MM.1S (cell line): ENCODE measurements around the gene KRTAP10-2.
"Not testable (repeated sequence)": the region's sequence is repeated elsewhere in the genome, so short reads cannot be mapped to it uniquely, and the experiment has no call there.

Experiments
- DNase-seq: peaks from one replicate; pipeline ENCODE4 v3.0.0-alpha.2; 2015
- H2AFZ ChIP-seq: fragments of 300-600 bp; sonication (generic); 2 replicates; pipeline ENCODE4 v1.6.0; 2016; ENCODE audit warnings: antibody characterized with exemption, low read length
- H3F3A ChIP-seq: fragments of 300-600 bp; sonication (generic); 2 replicates; pipeline ENCODE4 v1.6.1; 2016; ENCODE audit warnings: mild to moderate bottlenecking, antibody characterized with exemption, low read length, moderate library complexity, mixed read lengths; ENCODE audit not compliant: insufficient read depth
- H3K27ac ChIP-seq: fragments of 300-600 bp; sonication (generic); 2 replicates; pipeline ENCODE4 v1.5.1; 2016; ENCODE audit warnings: mild to moderate bottlenecking, low read length
- H3K27me3 ChIP-seq: fragments of 300-600 bp; sonication (generic); replicated peaks from 2 replicates; pipeline ENCODE4 v1.6.0; 2016; ENCODE audit warnings: low read length; ENCODE audit not compliant: insufficient read depth
- H3K36me3 ChIP-seq: fragments of 300-600 bp; sonication (generic); replicated peaks from 2 replicates; pipeline ENCODE4 v1.6.1; 2016; ENCODE audit warnings: mild to moderate bottlenecking, low read length, mixed read lengths; ENCODE audit not compliant: insufficient read depth
- H3K4me1 ChIP-seq: fragments of 300-600 bp; sonication (generic); 2 replicates; pipeline ENCODE4 v1.6.1; 2016; ENCODE audit warnings: low read length, mixed read lengths
- H3K4me2 ChIP-seq: fragments of 300-600 bp; sonication (generic); 2 replicates; pipeline ENCODE4 v1.6.0; 2016; ENCODE audit warnings: low read depth, low read length
- H3K4me3 ChIP-seq: fragments of 300-600 bp; sonication (generic); 2 replicates; pipeline ENCODE4 v1.5.1; 2016; ENCODE audit warnings: low read length, mixed read lengths
- H3K79me2 ChIP-seq: fragments of 300-600 bp; sonication (generic); 2 replicates; pipeline ENCODE4 v1.6.1; 2016; ENCODE audit warnings: mixed run types, low read length, mixed read lengths
- H3K9ac ChIP-seq: fragments of 300-600 bp; sonication (generic); 2 replicates; pipeline ENCODE4 v1.6.1; 2016; ENCODE audit warnings: low read length, mixed read lengths
- H3K9me2 ChIP-seq: fragments of 300-600 bp; sonication (generic); replicated peaks from 2 replicates; pipeline ENCODE4 v1.6.1; 2016; ENCODE audit warnings: mild to moderate bottlenecking, low read length, mixed read lengths; ENCODE audit not compliant: insufficient read depth
- H3K9me3 ChIP-seq: fragments of 300-600 bp; sonication (generic); replicated peaks from 2 replicates; pipeline ENCODE4 v1.6.1; 2016; ENCODE audit warnings: mild to moderate bottlenecking, low read length, mixed read lengths; ENCODE audit not compliant: insufficient read depth
- H4K20me1 ChIP-seq: fragments of 300-600 bp; sonication (generic); 2 replicates; pipeline ENCODE4 v1.6.1; 2016; ENCODE audit warnings: mild to moderate bottlenecking, low read length, moderate library complexity, mixed read lengths; ENCODE audit not compliant: insufficient read depth
- CTCF ChIP-seq: fragments of 300-600 bp; sonication (generic); IDR thresholded peaks from 2 replicates; pipeline ENCODE4 v1.5.1; 2016; ENCODE audit warnings: antibody characterized with exemption, low read length, mixed read lengths
- EZH2 ChIP-seq: fragments of 300-600 bp; sonication (generic); optimal IDR thresholded peaks from 2 replicates; pipeline ENCODE3; 2017; ENCODE audit warnings: low read depth, mild to moderate bottlenecking, antibody characterized with exemption, low read length, mixed read lengths
- EZH2phosphoT487 ChIP-seq: fragments of 300-600 bp; sonication (generic); IDR thresholded peaks from 2 replicates; pipeline ENCODE4 v1.6.1; 2018; ENCODE audit warnings: antibody characterized with exemption, low read length

The KRTAP10-2 gene

GRCh38 chr21:44551340-44551961, at the start of gene KRTAP10-2:
KRTAP10-2 (minus strand) TSS chr21:44551505; CDS start chr21:44551458, 47 bp downstream.
- no peak for DNase-seq
- H3K36me3 ChIP-seq = no peaks in the 10 kb centered on the region
- H3K27me3 ChIP-seq = peaks cover 98% of the 10 kb centered on the region
- H3K79me2 ChIP-seq = no peaks in the 10 kb centered on the region
- TF ChIP-seq EZH2 (no peak), CTCF (no peak), EZH2phosphoT487 (no peak)
- H3K4me1 ChIP-seq = no peaks in the 10 kb centered on the region
- H3K9me3 ChIP-seq = no peaks in the 10 kb centered on the region
- no peaks in the 10 kb centered on the region for H3F3A ChIP-seq
- H3K4me2 ChIP-seq = no peak within 1 kb of the TSS
- H3K9me2 ChIP-seq = no peaks in the 10 kb centered on the region
- no peak within 1 kb of the TSS for H3K27ac ChIP-seq
- no peaks in the 10 kb centered on the region for H4K20me1 ChIP-seq
- H2AFZ ChIP-seq = no peak within 1 kb of the TSS
- no peak within 1 kb of the TSS for H3K4me3 ChIP-seq
- no peak within 1 kb of the TSS for H3K9ac ChIP-seq

DNA sequence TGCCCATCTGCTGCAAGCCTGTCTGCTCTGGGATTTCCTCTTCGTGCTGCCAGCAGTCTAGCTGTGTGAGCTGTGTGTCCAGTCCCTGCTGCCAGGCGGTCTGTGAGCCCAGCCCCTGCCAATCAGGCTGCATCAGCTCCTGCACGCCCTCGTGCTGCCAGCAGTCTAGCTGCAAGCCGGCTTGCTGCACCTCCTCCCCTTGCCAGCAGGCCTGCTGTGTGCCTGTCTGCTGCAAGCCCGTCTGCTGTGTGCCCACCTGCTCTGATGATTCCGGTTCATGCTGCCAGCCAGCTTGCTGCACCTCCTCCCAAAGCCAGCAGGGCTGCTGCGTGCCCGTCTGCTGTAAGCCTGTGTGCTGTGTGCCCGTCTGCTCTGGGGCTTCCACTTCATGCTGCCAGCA, 49.8 kb upstream of the KRTAP10-2 start:
- H3K36me3 ChIP-seq, H3K4me2 ChIP-seq, DNase-seq, H3K27ac ChIP-seq, H3K9ac ChIP-seq, H3K4me3 ChIP-seq, H4K20me1 ChIP-seq, H3K9me2 ChIP-seq, H2AFZ ChIP-seq, H3K4me1 ChIP-seq, H3K9me3 ChIP-seq, H3F3A ChIP-seq, H3K79me2 ChIP-seq: not testable (repeated sequence)
- H3K27me3 ChIP-seq = peaks cover 85% of the 10 kb centered on the region

- not testable (repeated sequence) for DNase-seq, H3K27ac ChIP-seq, H2AFZ ChIP-seq, H3K9me3 ChIP-seq, H4K20me1 ChIP-seq, H3K79me2 ChIP-seq, H3K9me2 ChIP-seq, H3K4me1 ChIP-seq, H3K4me2 ChIP-seq, H3K4me3 ChIP-seq, H3K36me3 ChIP-seq, H3K9ac ChIP-seq, H3F3A ChIP-seq
- peaks cover 85% of the 10 kb centered on the region for H3K27me3 ChIP-seq
Measured at GRCh38 chr21:44600118-44600978, 49.0 kb upstream of the KRTAP10-2 start, which contains the start of gene KRTAP10-7. KRTAP10-7 (plus strand) TSS chr21:44600597; CDS start chr21:44600622, 25 bp downstream.

GRCh38 chr21:44599264-44600029, 48.1 kb upstream of the KRTAP10-2 start:
- H3K4me1 ChIP-seq = no peaks in the 10 kb centered on the region
- H3K9ac ChIP-seq = no peak overlapping the region
- H3K79me2 ChIP-seq = no peaks in the 10 kb centered on the region
- H3K27me3 ChIP-seq = peaks cover 84% of the 10 kb centered on the region
- DNase-seq = no peak
- H3K9me3 ChIP-seq = no peaks in the 10 kb centered on the region
- no peaks in the 10 kb centered on the region for H3F3A ChIP-seq
- H3K4me2 ChIP-seq = no peak overlapping the region
- no peak overlapping the region for H3K4me3 ChIP-seq
- H2AFZ ChIP-seq = no peak overlapping the region
- H3K36me3 ChIP-seq = no peaks in the 10 kb centered on the region
- H3K9me2 ChIP-seq = no peaks in the 10 kb centered on the region
- TF ChIP-seq EZH2phosphoT487 (no peak), EZH2 (no peak)
- H3K27ac ChIP-seq = no peak overlapping the region
- no peaks in the 10 kb centered on the region for H4K20me1 ChIP-seq
